IPS-NIHi7 (cell line): ENCODE measurements around the gene SERTAD2.

Experiments used
- DNase-seq: peaks from one replicate; pipeline ENCODE4 v3.0.0; 2012; ENCODE audit warnings: mixed read lengths; ENCODE audit errors: extremely low spot score

SERTAD2 gene

GRCh38 chr2:64675860-64676259 lies 22.1 kb upstream of the SERTAD2 start:
- DNase-seq, result no peak

GRCh38 chr2:64672708-64673107 lies 19.0 kb upstream of the SERTAD2 start:
- DNase-seq, result no peak

- no peak for DNase-seq
Measured at GRCh38 chr2:64670047-64670446, 16.3 kb upstream of the SERTAD2 start.

GRCh38 chr2:64669288-64669687 lies 15.6 kb upstream of the SERTAD2 start:
- DNase-seq, result no peak

- no peak for DNase-seq
Measured at GRCh38 chr2:64668542-64668941, 14.8 kb upstream of the SERTAD2 start.

- DNase-seq, result no peak
Measured at GRCh38 chr2:64667535-64667934, 13.8 kb upstream of the SERTAD2 start.

- DNase-seq, result no peak
Measured at GRCh38 chr2:64666810-64667438, 13.2 kb upstream of the SERTAD2 start.

- DNase-seq, result no peak
Measured at GRCh38 chr2:64665709-64666108, 12.0 kb upstream of the SERTAD2 start.

GRCh38 chr2:64663402-64663801 lies 9.7 kb upstream of the SERTAD2 start:
- DNase-seq, result no peak

GRCh38 chr2:64661741-64662169 lies 8.0 kb upstream of the SERTAD2 start:
- no peak for DNase-seq

GRCh38 chr2:64659252-64659651 lies 5.5 kb upstream of the SERTAD2 start:
- no peak for DNase-seq

- no peak for DNase-seq
Measured at GRCh38 chr2:64658269-64658668, 4.6 kb upstream of the SERTAD2 start.

GRCh38 chr2:64657411-64657810 lies 3.7 kb upstream of the SERTAD2 start:
- no peak for DNase-seq

GRCh38 chr2:64656379-64656778 lies 2.7 kb upstream of the SERTAD2 start:
- DNase-seq, result no peak

- DNase-seq, result no peak
Measured at GRCh38 chr2:64655873-64656272, 2.2 kb upstream of the SERTAD2 start.

- no peak for DNase-seq
Measured at GRCh38 chr2:64655018-64655664, 1.4 kb upstream of the SERTAD2 start.

- no peak for DNase-seq
Measured at GRCh38 chr2:64654063-64654811, 524 bp upstream of the SERTAD2 start.

GRCh38 chr2:64652231-64653108 lies 1.2 kb downstream of the SERTAD2 start:
- no peak for DNase-seq

- no peak for DNase-seq
Measured at GRCh38 chr2:64651590-64651989, 2.1 kb downstream of the SERTAD2 start.

GRCh38 chr2:64650722-64651338 lies 2.9 kb downstream of the SERTAD2 start:
- no peak for DNase-seq

GRCh38 chr2:64650296-64650695 lies 3.4 kb downstream of the SERTAD2 start:
- no peak for DNase-seq

GRCh38 chr2:64649626-64650025 lies 4.1 kb downstream of the SERTAD2 start:
- no peak for DNase-seq
